ENCODE data around the gene PNMA1.

DNA sequence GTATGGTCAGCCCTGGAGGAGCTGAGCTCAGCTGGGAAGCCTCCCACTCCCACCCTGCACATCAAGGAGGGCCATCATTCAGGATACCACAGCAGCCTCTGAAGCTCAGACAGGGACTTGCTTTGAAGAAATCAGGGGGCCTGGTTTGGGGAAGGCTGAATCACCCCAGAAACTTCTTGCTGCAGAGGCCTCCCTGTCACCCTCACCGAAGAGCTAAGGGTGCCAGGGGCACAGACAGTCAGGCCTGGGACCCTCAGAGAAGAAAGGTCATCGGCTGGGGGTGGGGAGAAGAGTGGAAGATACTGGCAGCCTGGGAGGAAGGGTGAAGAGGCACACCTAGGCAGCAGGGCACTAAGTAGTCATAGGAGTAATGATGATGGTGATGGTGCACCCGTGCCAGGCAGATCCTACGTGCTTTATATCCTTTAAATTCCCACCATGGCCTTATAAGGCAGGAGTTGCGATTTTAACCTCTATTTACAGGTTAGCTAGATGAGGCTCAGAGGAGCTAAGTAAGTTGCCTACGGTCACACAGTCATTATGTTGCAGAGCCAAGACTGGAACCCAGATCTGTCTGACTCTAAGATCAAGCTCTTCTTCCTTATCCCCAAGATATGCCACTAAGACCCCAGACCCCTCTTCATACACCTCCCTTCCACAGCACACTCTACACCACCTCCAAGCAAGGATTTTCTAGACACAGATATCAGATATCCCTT is 28.5 kb upstream of the PNMA1 start:
- TF ChIP-seq GATA3 (IDR thresholded peaks at IDR 0.05; ENCODE audit: low read depth, low read length) (no peak), GATA2 (IDR thresholded peaks at IDR 0.05; ENCODE audit: low read depth, low read length) (no peak)
